GM21576 (cell line): ENCODE results near the gene KIF7.

Experiments used
- ATAC-seq: cut with Tn5 transposase; IDR thresholded peaks from one replicate; pipeline ENCODE4 v1.9.1; 2021; ENCODE audit warnings: mild to moderate bottlenecking, moderate library complexity; ENCODE audit not compliant: unreplicated experiment

Gene KIF7

DNA sequence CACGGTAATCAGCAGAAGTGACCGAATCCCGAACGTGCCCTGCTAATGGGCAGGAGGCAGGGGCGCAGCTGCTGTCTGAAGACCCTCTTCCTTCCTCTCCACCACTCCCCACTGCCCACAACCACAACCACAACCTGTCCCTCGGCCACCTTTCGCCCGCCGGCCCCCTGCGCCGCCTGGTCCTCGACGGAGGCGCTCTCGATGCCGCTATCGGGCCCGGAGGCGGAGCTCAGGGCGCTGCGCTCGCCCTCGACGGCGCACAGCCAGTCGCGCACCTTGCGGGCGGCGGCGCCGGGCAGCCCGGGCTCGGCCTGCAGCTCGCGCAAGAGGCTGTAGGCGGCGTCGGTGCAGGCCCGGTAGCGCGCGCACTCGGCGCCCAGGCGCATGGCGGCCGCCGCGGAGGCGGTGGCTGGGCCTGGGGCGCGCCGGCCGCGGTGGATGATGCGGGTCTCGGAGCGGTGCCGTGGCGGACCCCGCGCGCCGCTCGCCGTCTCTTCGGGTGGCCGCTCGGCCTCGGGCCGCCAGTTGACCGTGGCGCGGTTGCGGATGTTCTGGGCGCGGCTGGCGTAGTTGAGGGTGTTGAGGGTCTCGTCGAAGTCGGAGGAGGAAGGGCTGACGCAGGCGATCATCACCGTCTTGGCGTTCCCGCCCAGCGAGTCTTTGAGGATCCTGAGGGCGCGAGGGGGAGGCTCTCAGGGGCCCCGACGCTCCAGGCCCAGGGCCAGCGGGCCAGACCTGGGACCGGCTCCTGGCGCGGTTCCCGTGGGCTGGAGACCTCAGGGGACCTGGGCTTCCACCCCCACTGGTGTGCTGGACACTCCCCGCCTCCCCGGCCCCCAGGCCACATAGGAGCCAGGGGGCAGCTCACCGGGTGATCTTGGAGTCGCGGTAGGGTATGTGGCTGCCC lies 6.9 kb downstream of the KIF7 start:
- ATAC-seq, result no peak

DNA sequence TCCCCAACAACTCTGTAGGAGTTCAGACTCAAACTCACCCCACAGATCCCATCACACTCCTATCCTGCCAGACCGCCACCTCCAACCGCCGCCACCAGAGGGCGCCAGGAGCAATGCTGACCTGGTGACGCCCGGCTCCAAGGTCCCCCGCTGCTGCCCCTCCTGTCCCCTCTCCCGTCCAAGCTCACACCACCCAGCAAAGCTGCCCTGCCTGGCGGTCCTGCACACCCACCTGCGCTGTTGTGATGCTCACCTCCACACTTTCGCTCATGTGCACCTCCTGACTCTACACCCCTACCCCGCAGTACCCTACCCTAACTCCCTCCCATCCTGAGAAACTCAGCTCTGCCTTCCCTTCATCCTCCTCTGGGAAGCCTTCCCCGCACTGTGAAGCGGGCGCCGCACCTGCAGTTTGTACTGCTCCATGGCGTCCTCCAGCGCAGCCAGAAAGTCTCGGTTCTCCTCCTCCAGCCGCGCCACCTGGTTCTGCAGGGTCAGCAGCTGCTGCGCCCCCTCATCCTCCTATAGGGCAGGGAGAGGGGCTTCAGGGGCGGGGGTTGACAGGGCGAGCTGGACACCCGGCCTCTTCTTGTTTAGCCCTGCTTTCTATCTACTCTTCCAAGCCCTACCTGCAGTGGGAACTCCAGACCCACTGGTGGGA lies 7.9 kb downstream of the KIF7 start:
- ATAC-seq, result no peak

DNA sequence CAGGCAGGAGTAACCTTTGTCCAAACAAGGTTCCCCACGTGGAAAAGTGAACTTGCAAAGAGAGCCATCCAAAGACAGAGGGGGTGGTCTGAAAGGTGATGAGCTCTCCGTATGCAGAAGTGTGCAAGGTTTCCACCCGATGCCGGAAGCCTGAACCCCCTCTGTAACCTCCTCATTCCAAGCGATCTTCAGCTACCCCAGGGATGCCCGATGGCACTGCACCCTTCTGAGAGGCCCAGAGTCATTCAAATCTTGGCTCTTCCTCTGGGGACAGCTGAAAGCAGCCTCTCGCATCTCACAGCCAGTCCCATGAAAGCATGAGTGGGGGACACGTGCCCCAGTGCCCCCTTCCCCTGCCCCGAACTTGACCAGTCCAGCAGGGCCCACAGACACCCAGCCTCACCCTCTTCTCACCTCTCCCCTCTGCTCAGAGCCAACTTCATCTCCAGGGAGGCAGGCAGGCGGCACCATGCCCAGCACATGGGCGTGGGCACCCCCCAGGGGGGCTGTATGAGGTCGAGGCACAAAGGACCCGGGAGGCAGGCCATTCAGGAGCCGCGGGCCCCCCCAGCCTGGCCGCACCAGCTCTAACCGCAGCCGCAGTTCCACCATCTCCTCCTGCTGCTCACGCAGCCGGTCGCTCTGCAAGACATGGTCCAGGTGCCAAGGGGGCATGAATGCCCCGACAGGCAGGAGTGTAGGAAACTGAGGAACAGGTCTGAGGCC lies 8.7 kb downstream of the KIF7 start:
- ATAC-seq, result no peak

DNA sequence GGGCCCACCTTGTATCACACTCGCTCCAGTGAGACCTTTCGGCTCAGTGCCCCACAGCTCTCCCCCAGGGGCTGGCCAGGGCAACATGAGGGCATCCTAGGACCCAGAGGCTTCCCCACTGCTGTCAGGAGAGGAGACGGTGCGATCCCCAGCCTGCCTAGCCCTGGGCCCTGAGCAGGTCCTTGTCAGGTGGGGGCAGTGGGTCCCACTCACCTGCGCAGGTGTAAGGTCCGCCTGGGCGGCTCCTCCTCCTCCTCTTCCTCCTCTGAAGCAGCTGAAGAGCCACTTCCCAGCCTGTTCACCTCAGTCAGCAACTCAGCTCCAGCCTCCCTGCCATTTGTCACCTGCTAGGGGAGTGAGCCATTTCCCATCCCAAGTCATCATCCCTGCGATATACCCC lies 9.6 kb downstream of the KIF7 start:
- ATAC-seq, result no peak

DNA sequence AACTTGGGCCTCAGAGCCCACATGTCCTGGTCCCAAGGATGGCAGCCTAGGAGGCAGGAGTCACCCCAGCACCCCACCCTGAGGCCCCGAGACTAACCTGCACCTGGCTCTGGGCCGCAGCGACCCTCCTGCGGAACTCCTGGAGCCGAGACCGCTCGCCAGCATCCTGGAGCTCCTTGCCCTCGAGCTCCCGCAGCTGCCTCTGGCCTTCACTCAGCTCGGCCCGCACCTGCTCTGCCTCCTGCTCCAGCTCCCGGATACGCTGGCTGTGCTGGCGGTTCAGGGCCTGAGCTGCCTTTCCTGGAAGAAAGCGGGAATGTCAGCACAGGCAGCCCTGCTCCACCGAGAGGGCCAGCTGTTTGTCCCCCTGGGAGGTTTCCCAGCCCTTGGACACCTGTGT lies 13.2 kb downstream of the KIF7 start:
- ATAC-seq, result no peak

DNA sequence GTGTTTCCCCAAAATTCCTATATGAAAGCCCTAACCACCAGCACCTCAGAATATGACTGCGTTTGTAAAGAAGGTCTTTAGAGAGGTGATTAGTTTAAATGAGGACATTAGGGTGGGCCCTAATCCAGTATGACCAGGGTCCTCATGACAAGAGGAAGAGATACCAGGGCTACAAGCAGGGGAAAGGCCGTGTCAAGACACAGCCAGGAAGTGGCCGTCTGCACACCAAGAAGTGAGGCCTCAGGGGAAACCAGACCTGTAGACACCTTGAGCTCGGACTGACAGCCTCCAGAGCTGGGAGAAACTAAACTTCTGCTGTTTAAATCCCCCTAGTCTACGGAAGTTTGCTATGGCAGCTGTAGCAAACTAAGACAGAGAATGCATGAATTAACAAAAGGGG lies 14.2 kb downstream of the KIF7 start:
- ATAC-seq, result no peak

DNA sequence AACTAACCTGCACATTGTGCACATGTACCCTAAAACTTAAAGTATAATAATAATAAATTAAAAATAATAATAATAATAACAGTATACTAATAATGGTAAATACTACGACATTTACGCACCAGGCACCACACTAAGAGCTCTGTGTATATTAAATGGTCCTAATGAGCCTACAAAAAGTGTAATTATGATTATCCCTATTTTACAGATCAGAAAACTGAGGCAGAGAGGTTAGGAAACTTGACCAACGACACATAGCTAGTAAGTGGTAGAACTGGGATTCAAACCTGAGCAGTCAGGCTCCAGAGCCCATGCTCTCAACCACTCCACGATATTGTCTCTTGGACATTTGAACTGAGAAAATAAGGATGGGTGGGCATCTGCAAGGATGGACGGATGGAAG lies 15.0 kb downstream of the KIF7 start:
- no peak for ATAC-seq

DNA sequence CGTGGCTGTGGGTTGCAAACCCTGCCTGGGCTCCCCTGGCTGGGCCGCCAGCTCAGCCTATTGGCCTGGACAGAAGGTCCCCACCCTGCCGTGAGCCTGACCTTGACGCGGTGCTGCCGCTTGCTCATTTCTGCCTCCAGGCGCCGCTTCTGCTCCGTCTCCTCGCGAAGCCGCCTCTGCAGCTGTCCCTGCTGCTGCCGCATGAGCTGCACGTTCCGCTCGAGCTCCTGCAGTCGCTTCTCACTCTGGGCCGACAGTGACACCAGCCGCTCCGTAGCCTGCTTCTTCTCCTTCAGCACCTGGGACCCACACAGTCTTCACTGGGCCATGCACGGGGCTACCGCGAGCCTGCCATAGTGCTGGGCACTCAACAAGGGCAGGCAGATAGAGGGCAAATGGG lies 21.7 kb downstream of the KIF7 start:
- no peak for ATAC-seq

DNA sequence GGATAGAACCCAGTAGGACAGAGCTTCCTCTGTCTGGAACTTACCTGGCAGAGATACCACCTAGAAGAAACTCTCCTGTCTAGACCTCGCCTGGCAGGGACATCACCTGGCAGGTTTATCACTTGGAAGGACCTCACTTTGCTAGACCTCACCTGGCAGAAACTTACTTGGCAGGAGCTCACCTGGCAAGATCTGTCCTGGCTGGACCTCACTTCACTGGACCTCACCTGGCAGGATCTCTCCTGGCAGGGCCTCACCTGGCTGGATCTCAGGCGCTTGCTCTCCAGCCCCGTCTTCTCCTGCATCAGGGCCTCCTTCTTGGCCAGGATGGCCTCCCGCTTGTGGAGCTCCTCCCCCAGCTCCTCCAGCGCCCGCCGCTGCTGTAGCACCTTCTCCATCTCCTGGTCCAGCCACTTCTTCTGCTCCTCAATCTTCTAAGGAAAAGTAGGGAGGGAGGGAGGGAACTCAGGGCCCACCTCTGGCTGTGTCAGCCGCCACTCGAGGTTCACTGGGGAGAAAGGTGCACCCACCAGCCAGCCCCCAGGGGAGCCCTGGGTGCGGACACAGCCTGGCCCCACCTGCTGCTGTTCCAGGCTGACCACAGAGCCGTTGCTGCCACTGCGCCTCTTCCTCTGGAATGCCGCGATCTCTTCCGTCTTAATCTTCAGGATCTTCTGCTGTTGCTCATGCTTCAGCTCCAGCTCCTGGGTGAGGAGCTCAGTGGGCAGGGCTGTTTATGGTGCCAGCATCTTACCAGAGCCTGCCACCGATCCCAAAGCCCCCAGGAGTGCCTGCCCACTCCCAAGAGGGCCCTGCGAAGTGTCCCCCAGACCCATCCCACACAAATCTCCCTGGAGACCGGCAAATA lies 22.5 kb downstream of the KIF7 start:
- no peak for ATAC-seq

DNA sequence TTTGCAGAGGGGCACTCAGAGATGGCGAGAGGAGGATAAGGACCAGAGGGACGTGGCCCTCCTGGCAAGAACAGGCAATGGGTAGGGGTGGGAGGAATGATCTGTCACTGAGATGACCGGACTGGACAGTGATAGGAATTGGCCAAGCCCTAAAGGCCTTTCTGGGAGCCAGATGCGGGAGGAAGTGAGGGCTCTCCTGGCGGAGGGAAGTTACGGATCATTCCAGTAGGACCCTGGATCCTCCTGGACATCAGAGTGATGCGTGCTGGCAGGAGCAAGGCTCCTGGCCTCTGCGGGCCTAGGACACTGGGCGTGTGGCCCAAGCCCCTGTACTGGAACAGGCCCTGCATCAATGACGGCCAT lies 23.4 kb downstream of the KIF7 start:
- no peak for ATAC-seq

DNA sequence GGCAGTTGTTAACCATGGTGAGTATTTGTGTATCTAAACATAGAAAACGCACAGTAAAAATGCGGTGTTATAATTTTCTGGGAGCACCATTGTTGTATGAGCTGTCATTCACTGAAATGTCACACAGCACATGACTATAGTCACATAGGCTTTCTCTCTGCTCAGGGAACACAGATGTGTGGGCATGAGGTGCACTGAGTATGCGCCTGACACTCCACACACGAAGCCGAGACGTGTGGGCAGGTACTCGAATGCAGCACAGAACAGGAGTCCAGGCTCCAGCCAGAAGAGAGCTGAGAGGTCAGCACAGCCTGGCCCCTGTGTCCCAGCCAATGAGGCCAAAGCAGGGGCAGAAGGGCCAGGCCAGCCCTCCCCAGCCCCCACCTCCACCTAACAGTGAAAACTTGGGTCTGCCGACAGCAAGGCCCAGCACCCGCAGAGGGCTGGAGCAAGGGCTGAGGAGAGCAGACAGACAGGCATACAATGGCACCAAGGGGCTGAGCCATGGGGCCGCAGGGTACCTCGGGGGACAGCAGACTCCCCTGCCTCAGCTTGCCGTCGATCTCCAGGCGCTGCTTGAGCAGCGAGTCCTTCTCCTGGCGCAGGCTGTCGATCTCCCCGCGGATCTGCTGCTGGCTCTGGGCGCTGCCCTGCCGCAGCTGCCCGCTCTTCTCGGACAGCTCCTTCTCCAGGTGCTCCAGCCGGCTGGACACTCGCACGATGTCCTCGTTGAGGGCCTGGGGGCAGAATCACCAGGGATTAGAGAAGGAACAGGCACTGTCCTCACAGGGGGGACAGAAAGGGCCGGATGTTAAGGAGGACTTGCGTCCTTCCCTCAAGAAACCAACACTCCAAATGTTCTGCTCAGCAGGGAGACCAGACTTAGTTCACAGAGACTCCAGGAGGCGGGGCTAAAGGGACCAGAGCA lies 24.0 kb downstream of the KIF7 start:
- ATAC-seq, result no peak

DNA sequence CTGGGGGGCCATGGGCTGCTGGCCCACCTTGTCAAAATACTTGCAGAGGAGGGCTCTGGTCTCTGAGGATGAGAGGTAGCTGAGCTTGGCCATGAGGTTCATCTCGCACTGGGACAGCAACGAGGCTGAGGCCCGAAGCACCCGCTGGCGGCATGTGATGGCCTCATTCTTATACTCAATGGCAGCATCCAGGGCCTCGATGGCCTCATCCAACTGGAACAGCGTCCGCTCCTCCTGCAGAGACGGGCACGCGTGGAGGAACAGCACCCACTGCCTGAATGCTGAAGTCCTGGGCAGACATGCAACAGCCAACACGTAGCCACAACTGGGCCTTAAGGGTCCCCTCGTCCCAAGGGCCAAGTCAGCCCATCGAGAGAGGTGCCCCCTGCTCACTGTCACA lies 25.0 kb downstream of the KIF7 start:
- no peak for ATAC-seq

DNA sequence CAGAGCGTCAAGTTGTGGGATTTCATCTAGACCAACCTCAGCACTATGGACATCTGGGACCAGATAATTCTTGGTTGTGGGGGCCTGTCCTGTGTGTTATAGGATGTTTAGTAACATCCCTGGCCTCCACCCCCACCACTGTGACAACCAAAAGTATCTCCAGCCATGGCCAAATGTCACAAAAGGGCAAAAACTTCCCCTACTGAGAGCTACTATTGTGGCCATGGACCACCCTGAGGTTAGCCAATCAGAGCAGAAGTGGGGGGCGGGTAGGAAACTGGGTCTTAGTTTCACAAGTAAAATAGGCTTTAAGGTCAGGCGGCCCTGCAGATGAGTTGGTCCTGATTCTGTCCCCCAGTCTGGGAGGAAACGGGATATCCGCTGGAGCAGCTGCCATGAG lies 25.4 kb downstream of the KIF7 start:
- ATAC-seq, result no peak

DNA sequence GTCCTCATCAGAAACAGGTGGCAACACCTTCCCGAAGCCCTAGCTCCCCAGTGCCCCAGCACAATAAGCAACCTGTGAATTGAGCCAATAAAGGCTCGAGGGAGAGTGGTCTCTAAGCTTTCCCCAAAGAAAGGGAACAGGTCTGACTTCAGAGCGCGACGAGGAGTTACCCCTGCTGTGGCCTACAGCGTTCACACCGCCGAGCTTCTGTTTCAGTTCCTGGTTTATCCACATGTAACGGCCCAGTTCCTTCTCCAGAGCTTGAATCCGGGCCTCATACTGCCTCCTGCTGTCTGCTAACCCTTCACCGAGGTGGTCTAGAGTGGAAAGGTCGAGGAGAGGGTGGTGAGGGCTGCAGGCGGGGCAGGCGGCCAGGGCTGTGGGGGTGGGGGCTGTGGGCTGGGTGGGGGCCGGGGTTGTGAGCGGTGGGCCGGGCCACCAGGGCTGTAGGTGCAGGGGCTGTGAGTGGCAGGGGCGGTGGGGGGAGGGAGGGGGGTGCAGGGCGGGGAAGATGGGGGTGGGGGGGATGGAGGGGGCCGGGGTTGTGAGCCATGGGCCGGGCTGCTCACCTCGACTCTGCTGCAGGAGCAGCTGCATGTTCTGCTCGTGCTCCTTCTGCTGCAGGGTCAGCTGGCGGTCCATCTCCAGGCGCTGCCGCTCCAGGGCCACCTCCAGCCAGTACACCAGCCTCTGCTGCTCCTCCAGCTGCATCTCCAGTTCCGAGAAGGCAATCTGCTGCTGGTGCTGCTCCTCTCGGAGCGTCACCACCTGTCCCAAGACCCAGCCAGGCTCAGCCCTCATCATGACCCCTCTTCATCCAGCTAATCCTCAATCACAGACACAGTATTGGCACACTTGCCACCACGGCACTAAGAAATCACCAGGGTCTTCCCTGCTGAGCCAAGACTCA lies 26.2 kb downstream of the KIF7 start:
- no peak for ATAC-seq

DNA sequence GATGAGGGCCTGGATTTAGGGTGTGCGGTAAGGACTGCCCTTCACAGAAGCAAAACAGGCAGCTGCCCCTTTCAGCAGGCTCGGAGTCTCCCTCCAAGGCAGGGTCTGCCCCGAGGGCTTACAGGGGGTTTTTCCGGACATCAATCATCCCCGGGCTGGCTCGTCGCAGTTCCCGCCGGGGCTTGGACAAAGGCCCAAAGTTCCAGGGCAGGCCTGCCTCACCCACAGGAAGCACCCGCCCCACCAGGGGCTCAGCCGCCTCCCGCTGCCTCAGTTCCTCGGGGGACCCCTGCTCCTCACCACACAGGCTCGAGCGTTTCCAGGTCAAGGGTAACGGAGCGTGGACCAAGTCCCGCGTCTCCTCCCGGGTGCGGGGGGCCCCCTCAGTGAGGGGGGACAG lies 27.0 kb downstream of the KIF7 start:
- ATAC-seq, result no peak

DNA sequence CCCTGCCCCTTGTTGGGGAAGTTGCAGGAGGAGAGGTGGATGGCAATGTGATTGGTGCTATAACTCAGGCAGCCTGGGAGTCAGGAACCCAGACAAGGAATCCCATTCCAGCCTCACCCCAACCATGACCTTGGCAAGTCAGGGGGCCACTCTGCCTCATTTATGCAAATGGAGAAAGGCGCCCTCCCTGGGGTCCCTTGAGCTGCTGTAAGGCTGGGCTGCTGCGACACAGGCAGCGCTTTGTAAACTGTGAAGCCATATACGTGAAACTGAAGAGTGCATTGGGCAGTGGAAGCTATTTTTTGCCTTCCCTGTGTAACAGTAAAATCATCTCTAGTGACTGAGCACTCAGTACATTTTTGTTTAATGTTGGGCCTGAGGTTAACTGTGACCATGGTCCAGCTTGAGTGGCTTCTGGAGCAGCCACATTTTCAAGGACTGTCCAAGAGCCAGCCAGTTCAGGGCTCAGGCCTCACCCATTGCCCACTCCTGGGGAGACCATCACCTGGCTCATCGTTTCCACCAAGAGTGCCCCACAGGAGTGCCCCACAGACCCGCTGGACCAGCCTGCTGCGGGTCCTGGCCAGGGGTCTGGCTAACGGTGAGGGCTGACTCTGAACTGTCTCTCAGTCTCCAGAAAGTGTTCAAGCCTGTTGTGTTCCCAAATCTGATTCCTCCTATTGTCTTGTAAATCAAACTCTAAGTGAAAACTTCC lies 27.9 kb downstream of the KIF7 start:
- no peak for ATAC-seq

DNA sequence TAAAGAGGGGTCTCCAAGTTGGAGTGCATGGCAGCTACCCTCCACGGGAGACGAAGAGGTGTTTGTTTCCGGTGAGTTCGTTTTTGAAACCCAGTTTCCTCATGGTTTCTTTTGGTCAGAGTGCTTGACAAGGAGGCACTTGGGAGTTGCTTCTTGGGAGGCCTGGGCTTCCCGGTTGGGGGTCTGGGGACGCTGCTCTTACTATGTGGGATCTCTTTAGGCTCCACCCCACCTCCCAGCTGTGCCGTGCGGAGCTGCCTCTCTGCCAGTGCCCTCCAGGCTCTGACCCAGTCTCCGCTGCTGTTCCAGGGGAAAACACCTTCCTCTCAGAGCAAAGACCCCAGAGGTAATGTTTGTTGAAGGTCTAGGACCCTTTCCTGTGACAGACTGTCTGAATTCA lies 29.6 kb downstream of the KIF7 start:
- no peak for ATAC-seq

DNA sequence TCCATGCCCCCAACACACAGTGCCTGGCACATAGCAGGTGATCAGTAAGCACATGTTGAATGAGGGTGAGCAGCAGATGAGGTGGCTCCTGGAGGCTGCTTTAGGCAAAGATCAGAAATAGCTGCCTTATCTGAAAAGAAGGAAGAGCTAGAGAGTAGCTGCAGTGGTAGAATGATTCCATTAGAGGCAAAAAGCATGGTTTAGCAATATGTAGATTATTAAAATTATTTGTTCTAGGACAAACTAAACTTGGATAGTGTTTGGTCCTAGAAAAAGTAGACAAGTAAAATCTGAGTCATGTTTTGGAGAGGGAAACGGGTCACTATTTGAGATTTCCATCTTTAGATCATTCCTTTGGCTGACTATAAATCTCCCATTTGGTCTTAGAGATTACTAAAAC lies 32.1 kb downstream of the KIF7 start:
- ATAC-seq, result no peak
